GM23338 (cell line): ENCODE results near the gene ZMPSTE24. TPM values are rescaled to one million over a fixed set of nuclear protein-coding genes. Genes with fewer than 3 reads are reported as not detected.

Experiments
- ATAC-seq: fragments of 200-7000 bp; cut with Tn5 transposase; 3 replicates; pipeline ENCODE4 v1.9.1; 2020
- DNase-seq: peaks from one replicate; pipeline ENCODE4 v3.0.0-alpha.2; 2015; ENCODE audit warnings: low spot score
- H2AFZ ChIP-seq: fragments of 200-600 bp; sonication (generic); 2 replicates; pipeline ENCODE4 v1.8.0; 2016; ENCODE audit warnings: antibody characterized with exemption, mild to moderate bottlenecking, moderate library complexity
- H3F3A ChIP-seq: fragments of 200-600 bp; sonication (generic); replicated peaks from 2 replicates; pipeline ENCODE4 v1.8.0; 2017; ENCODE audit warnings: antibody characterized with exemption, mixed run types, low read depth
- H3K27ac ChIP-seq: fragments of 200-600 bp; sonication (generic); 2 replicates; pipeline ENCODE4 v1.6.1; 2016; ENCODE audit warnings: low read depth
- H3K27me3 ChIP-seq: fragments of 200-600 bp; sonication (generic); 2 replicates; pipeline ENCODE4 v1.8.0; 2016; ENCODE audit warnings: mild to moderate bottlenecking, mixed run types, moderate library complexity; ENCODE audit not compliant: insufficient read depth
- H3K36me3 ChIP-seq: fragments of 200-600 bp; sonication (generic); 2 replicates; pipeline ENCODE4 v1.8.0; 2016; ENCODE audit warnings: mild to moderate bottlenecking; ENCODE audit not compliant: insufficient read depth
- H3K4me1 ChIP-seq: fragments of 200-600 bp; sonication (generic); 2 replicates; pipeline ENCODE4 v1.8.0; 2016; ENCODE audit warnings: mild to moderate bottlenecking, moderate library complexity; ENCODE audit not compliant: insufficient read depth
- H3K4me2 ChIP-seq: fragments of 200-600 bp; sonication (generic); 2 replicates; pipeline ENCODE4 v1.7.1; 2017; ENCODE audit warnings: mixed run types
- H3K4me3 ChIP-seq: fragments of 200-600 bp; sonication (generic); 2 replicates; pipeline ENCODE4 v1.6.1; 2016; ENCODE audit warnings: mixed run types
- H3K79me2 ChIP-seq: fragments of 200-600 bp; sonication (generic); replicated peaks from 2 replicates; pipeline ENCODE4 v1.8.0; 2017; ENCODE audit warnings: mild to moderate bottlenecking; ENCODE audit not compliant: insufficient read depth
- H3K9me2 ChIP-seq: fragments of 200-600 bp; sonication (generic); 2 replicates; pipeline ENCODE4 v1.8.0; 2017; ENCODE audit not compliant: insufficient read depth
- H4K20me1 ChIP-seq: fragments of 200-600 bp; sonication (generic); replicated peaks from 2 replicates; pipeline ENCODE4 v1.8.0; 2017; ENCODE audit warnings: mild to moderate bottlenecking; ENCODE audit not compliant: insufficient read depth
- H3K27ac Mint-ChIP-seq: 2 replicates; pipeline ENCODE4 v1.8.0; 2020; ENCODE audit warnings: inconsistent platforms, mild to moderate bottlenecking, moderate library complexity, mixed read lengths
- H3K27me3 Mint-ChIP-seq: 3 replicates; pipeline ENCODE4 v1.8.0; 2022; ENCODE audit warnings: low read depth, mild to moderate bottlenecking, moderate library complexity, mixed read lengths, inconsistent platforms; ENCODE audit not compliant: insufficient read depth, poor library complexity
- H3K36me3 Mint-ChIP-seq: 3 replicates; pipeline ENCODE4 v1.8.0; 2021; ENCODE audit warnings: low read depth, mild to moderate bottlenecking, inconsistent platforms, moderate library complexity, mixed read lengths
- H3K4me1 Mint-ChIP-seq: 3 replicates; pipeline ENCODE4 v1.8.0; 2020; ENCODE audit warnings: mild to moderate bottlenecking, inconsistent platforms, mixed read lengths
- H3K4me3 Mint-ChIP-seq: 3 replicates; pipeline ENCODE4 v1.8.0; 2021; ENCODE audit warnings: moderate library complexity, mild to moderate bottlenecking, inconsistent platforms, mixed read lengths
- H3K9me3 Mint-ChIP-seq: 3 replicates; pipeline ENCODE4 v1.8.0; 2020; ENCODE audit warnings: moderate library complexity, mild to moderate bottlenecking, inconsistent platforms, mixed read lengths
- CREB1 ChIP-seq: fragments of 250-450 bp; sonication (Bioruptor Pico); IDR thresholded peaks from 2 replicates; pipeline ENCODE4 v1.5.0; 2020; ENCODE audit warnings: low read depth, mild to moderate bottlenecking, moderate library complexity
- CTCF ChIP-seq, 2 experiments: fragments of 200-600 bp in 1 of 2; sonication (generic) in 1 of 2; conservative IDR thresholded peaks; 2 replicates each; pipeline versions ENCODE4 v1.5.1 to v1.6.1; 2016 to 2017; ENCODE audit warnings: antibody characterized with exemption in 2 of 2, low read depth in 2 of 2, mild to moderate bottlenecking in 2 of 2, moderate library complexity in 1 of 2
- EZH2 ChIP-seq: fragments of 200-600 bp; sonication (generic); IDR thresholded peaks from one replicate; pipeline ENCODE4 v1.8.0; 2017; ENCODE audit warnings: antibody characterized with exemption, mild to moderate bottlenecking, low read depth; ENCODE audit not compliant: unreplicated experiment
- EZH2phosphoT487 ChIP-seq: fragments of 200-600 bp; sonication (generic); IDR thresholded peaks from one replicate; pipeline ENCODE4 v1.8.1; 2018; ENCODE audit warnings: antibody characterized with exemption; ENCODE audit not compliant: unreplicated experiment
- NANOG ChIP-seq: IDR thresholded peaks from 2 replicates; pipeline ENCODE4 v1.6.1; 2016; ENCODE audit warnings: antibody characterized with exemption, borderline replicate concordance
- REST ChIP-seq: IDR thresholded peaks from one replicate; pipeline ENCODE4 v1.6.1; 2018; ENCODE audit warnings: antibody characterized with exemption; ENCODE audit not compliant: unreplicated experiment
- ZNF462 ChIP-seq: fragments of 250-450 bp; sonication (Bioruptor Pico); IDR thresholded peaks from 2 replicates; pipeline ENCODE4 v1.5.0; 2020; ENCODE audit warnings: mild to moderate bottlenecking, moderate library complexity
- polyA plus RNA-seq: library from polyadenylated mRNA; unstranded; fragments of >200 nt; fragmentation: Nextera tagmentation; extraction: Ambion mirVana; gene quantifications from 2 replicates; pipeline ENCODE4 v1.2.1, GENCODE V29; 2016
- total RNA-seq: library from RNA; depleted of rRNA; stranded (reverse); fragments of >200 nt; shearing (Covaris generic); gene quantifications from 2 replicates; pipeline ENCODE4 v1.2.3, GENCODE V29; 2014

Gene ZMPSTE24
- total and polyA plus RNA-seq, 2 experiments from 2014 or later, result 23.1 to 51.2 TPM

- Mint-ChIP-seq H3K4me3 (peak overlapping the region; percentile 93), H3K36me3 (peaks cover 23% of the 10 kb centered on the region), H3K27ac (peak overlapping the region; percentile 97), H3K27me3 (peaks cover 4% of the 10 kb centered on the region), H3K4me1 (peaks cover 4% of the 10 kb centered on the region; the same call in 1 of the 3 replicates), H3K9me3 (no peaks in the 10 kb centered on the region)
- peak overlapping the region; percentile 99 for H3K27ac ChIP-seq
- H3K9me2 ChIP-seq, result no peaks in the 10 kb centered on the region
- DNase-seq, result peak; percentile 33
- peak overlapping the region; percentile 94 for H2AFZ ChIP-seq
- peak overlapping the region; percentile 78 for H3K4me2 ChIP-seq
- no peaks in the 10 kb centered on the region; the same call in 1 of the 2 replicates for H3F3A ChIP-seq
- TF ChIP-seq NANOG (no peak), REST (no peak), CTCF (conservative IDR thresholded peaks at IDR 0.05; ENCODE audit: low read depth in 2 of 2) (no peak), EZH2phosphoT487 (no peak), CREB1 (no peak), EZH2 (no peak)
- H3K4me3 ChIP-seq, result peak overlapping the region; percentile 87
- peaks cover 8% of the 10 kb centered on the region; the same call in 1 of the 2 replicates for H3K4me1 ChIP-seq
- H3K79me2 ChIP-seq, result peaks cover 52% of the 10 kb centered on the region
- H3K36me3 ChIP-seq, result peaks cover 21% of the 10 kb centered on the region
- ATAC-seq, result peak; percentile 3; the same call in 2 of the 3 replicates
- peaks cover 4% of the 10 kb centered on the region; the same call in 1 of the 2 replicates for H4K20me1 ChIP-seq
- no peaks in the 10 kb centered on the region for H3K27me3 ChIP-seq
Observed at GRCh38 chr1:40257313-40257687, 736 bp upstream of the ZMPSTE24 start.

- ATAC-seq (no peak; the same call in 2 of the 3 replicates), DNase-seq (peak; percentile 49)
- Mint-ChIP-seq H3K27ac (peak overlapping the region; percentile 97), H3K36me3 (peaks cover 31% of the 10 kb centered on the region), H3K4me3 (peak overlapping the region; percentile 93), H3K4me1 (peaks cover 4% of the 10 kb centered on the region; the same call in 1 of the 3 replicates), H3K9me3 (no peaks in the 10 kb centered on the region), H3K27me3 (peaks cover 4% of the 10 kb centered on the region)
- H3K4me2 ChIP-seq, result peak overlapping the region; percentile 99
- peaks cover 63% of the 10 kb centered on the region for H3K79me2 ChIP-seq
- no peaks in the 10 kb centered on the region for H3K9me2 ChIP-seq
- H3K4me3 ChIP-seq, result peak overlapping the region; percentile 87
- H4K20me1 ChIP-seq, result peaks cover 4% of the 10 kb centered on the region; the same call in 1 of the 2 replicates
- no peaks in the 10 kb centered on the region for H3K27me3 ChIP-seq
- H3F3A ChIP-seq, result no peaks in the 10 kb centered on the region; the same call in 1 of the 2 replicates
- H3K27ac ChIP-seq, result peak overlapping the region; percentile 90
- H3K36me3 ChIP-seq, result peaks cover 31% of the 10 kb centered on the region
- peaks cover 8% of the 10 kb centered on the region; the same call in 1 of the 2 replicates for H3K4me1 ChIP-seq
- peak overlapping the region; percentile 99 for H2AFZ ChIP-seq
- TF ChIP-seq CTCF (conservative IDR thresholded peaks at IDR 0.05; ENCODE audit: low read depth in 2 of 2), result no peak
- no peak for TF ChIP-seq ZNF462 (CRISPR knock-in tag)
- no peak for TF ChIP-seq CREB1
Observed at GRCh38 chr1:40258445-40258769, 371 bp downstream of the ZMPSTE24 start.
